PC-9 (cell line): ENCODE results near the gene SMAP1.

ENCODE experiments used
- EZH2 ChIP-seq: fragments of 200-600 bp; sonication (generic); IDR thresholded peaks from 2 replicates; pipeline ENCODE4 v1.8.0; 2017; ENCODE audit warnings: antibody characterized with exemption, low read depth
- TF ChIP-seq, protein P1 (sequence below): fragments of 200-600 bp; sonication (generic); conservative IDR thresholded peaks from 2 replicates; pipeline ENCODE4 v1.6.1; 2017; ENCODE audit warnings: mixed run types, antibody characterized with exemption, mild to moderate bottlenecking, moderate library complexity

DNA sequence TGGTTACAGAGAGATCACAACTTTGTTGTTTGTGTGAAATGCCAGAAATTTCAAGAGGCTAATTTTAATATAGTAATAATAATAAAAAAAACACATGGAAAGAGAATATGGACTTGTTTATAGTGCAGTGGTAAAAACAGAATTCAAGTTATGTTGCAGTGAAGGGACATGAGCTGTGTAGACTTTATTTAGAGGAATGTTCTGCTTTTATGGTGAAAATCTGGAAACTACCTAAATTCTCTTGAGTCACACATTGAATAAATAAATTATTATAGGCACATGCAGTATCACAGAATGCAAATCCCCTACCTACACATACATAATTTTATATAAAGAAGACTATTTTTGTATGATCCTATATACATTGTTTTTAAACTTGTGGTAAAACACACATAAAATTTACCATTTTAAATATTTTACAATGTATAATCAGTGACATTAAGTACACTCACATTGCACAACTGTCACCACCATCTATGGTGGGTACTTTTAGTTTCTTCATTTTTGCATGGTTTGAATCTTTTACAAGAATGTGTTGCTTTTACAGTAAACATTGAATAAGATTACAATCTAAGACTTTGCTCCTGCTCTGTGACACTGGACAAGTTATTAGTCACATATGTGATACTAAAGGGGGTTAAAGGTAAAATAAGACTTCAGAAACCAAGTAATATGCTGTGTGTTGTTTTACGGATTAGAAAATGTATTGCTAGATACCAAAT lies 181.8 kb downstream of the SMAP1 start:
- TF ChIP-seq, protein P1, sequence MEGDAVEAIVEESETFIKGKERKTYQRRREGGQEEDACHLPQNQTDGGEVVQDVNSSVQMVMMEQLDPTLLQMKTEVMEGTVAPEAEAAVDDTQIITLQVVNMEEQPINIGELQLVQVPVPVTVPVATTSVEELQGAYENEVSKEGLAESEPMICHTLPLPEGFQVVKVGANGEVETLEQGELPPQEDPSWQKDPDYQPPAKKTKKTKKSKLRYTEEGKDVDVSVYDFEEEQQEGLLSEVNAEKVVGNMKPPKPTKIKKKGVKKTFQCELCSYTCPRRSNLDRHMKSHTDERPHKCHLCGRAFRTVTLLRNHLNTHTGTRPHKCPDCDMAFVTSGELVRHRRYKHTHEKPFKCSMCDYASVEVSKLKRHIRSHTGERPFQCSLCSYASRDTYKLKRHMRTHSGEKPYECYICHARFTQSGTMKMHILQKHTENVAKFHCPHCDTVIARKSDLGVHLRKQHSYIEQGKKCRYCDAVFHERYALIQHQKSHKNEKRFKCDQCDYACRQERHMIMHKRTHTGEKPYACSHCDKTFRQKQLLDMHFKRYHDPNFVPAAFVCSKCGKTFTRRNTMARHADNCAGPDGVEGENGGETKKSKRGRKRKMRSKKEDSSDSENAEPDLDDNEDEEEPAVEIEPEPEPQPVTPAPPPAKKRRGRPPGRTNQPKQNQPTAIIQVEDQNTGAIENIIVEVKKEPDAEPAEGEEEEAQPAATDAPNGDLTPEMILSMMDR: no peak
- no peak for TF ChIP-seq EZH2
